ENCODE measurements around the gene ATP11B. TPM values are rescaled to one million over a fixed set of nuclear protein-coding genes. Genes with fewer than 3 reads are reported as not detected.

The ATP11B gene
- total and polyA plus RNA-seq, 9 of the 15 experiments (the other 6 are each of a cell fraction or from before 2014, with no cell fraction given) = 11.9 to 68.7 (median 41.8) TPM

- H3K27me3 ChIP-seq (ENCODE audit: control insufficient read depth in 2 of 2, insufficient read depth in 2 of 2, low read length in 2 of 2) = no peaks in the 10 kb centered on the region
- intact Hi-C loops (cut with micrococcal nuclease) = no loop called here
- ATAC-seq = no peak
- in situ Hi-C loops (cut with MboI) = no loop called here
- no peak for DNase-seq (ENCODE audit: extremely low read depth in 1 of 4, low spot score in 3 of 4)
- H3K4me2 ChIP-seq (ENCODE audit: insufficient read depth, low read length) = no peak overlapping the region
- H3K9me1 ChIP-seq (ENCODE audit: control insufficient read depth, insufficient read depth, low read length) = no peaks in the 10 kb centered on the region
- no peak overlapping the region for H3K4me3 ChIP-seq
- CTCF ChIA-PET (ENCODE audit: low intra/inter-chr PET ratio) = no interaction called here
- H4K20me1 ChIP-seq (replicated peaks; ENCODE audit: control insufficient read depth, insufficient read depth, low read length) = no peaks in the 10 kb centered on the region
- H3K9ac ChIP-seq (ENCODE audit: insufficient read depth in 1 of 2, low read depth in 2 of 2, low read length in 2 of 2) = no peak overlapping the region
- H3K4me1 ChIP-seq (replicated peaks in 1 of 2; ENCODE audit: control insufficient read depth in 2 of 2, insufficient read depth in 2 of 2, low read length in 2 of 2) = no peaks in the 10 kb centered on the region
- POLR2A ChIA-PET = interaction anchor here (0.8 to 1.0 kb wide), 2 partner anchors 9 to 18 kb away, joined by 4 read pairs; no protein-coding TSS in a partner anchor
- BruUV-seq (replicated peaks) = no TSS peak
- peaks cover 22% of the 10 kb centered on the region for H3K36me3 ChIP-seq (ENCODE audit: control insufficient read depth, insufficient read depth, low read length)
- H2AFZ ChIP-seq (ENCODE audit: low read depth, low read length) = no peak overlapping the region
- 91% methylated on average over 4 of the region's 4 CpGs for WGBS (ENCODE audit: insufficient coverage, low coverage, missing lambda C conversion rate)
- no peaks in the 10 kb centered on the region for H3K9me3 ChIP-seq (replicated peaks; ENCODE audit: control insufficient read depth, insufficient read depth, low read depth, low read length)
- peaks cover 66% of the 10 kb centered on the region for H3K79me2 ChIP-seq (ENCODE audit: control insufficient read depth, insufficient read depth, low read length)
- no peak for FAIRE-seq
- no peak overlapping the region for H3K27ac ChIP-seq (ENCODE audit: extremely low read depth, low read depth, low read length)
- TF ChIP-seq REST (IDR thresholded peaks at IDR 0.05; ENCODE audit: borderline replicate concordance) (no peak), REST (CRISPR knock-in tag; IDR thresholded peaks at IDR 0.05; ENCODE audit: low read depth) (no peak), CXXC5 (CRISPR knock-in tag; IDR thresholded peaks at IDR 0.05) (no peak), CBFA2T3 (IDR thresholded peaks at IDR 0.05) (no peak), SLC30A9 (CRISPR knock-in tag; IDR thresholded peaks at IDR 0.05) (no peak), MCM7 (IDR thresholded peaks at IDR 0.05) (no peak), CBX5 (IDR thresholded peaks at IDR 0.05; ENCODE audit: borderline replicate concordance, low read depth) (no peak), VEZF1 (CRISPR knock-in tag; IDR thresholded peaks at IDR 0.05) (no peak), SMARCB1 (IDR thresholded peaks at IDR 0.05; ENCODE audit: insufficient read length, low read depth) (no peak), SMARCE1 (IDR thresholded peaks at IDR 0.05) (no peak), ZNF184 (CRISPR knock-in tag; IDR thresholded peaks at IDR 0.05) (no peak), ZNF280A (IDR thresholded peaks at IDR 0.05; ENCODE audit: low read depth, partially characterized antibody) (no peak), RBM39 (optimal IDR thresholded peaks at IDR 0.05; ENCODE audit: low read depth, low read length) (no peak)
These were observed 28.1 kb downstream of the ATP11B start for GRCh38 chr3:182821221-182821981.
